ENCODE results near the gene MYOZ3. TPM values are rescaled to one million over a fixed set of nuclear protein-coding genes. Genes with fewer than 3 reads are reported as not detected.

The MYOZ3 gene
- total and polyA plus RNA-seq, 12 donors = 0.91 to 12.2 (median 5.6) TPM

DNA sequence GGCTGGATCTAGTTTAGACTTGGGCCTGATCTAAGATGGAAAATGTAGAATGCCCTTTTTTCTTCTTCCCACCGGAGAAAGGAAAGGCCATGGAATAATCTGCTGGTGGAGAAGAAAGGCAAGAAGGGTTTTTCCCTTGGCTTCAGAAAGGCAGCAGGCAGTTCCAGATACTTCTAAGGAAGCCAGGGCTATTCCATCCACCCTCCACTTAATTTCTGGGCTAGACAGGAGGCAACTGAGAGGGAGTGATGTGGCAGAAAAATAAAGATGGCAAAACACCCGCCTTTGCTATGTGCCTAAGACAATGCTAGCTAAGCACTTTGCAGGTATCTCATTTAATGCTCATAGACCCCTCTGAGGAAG, 9.9 kb downstream of the MYOZ3 start:
- Histone ChIP-seq H3K27me3 (peaks cover 0 to 21% (median 0%) of the 10 kb centered on the region in 7 donors), H3K4me3 (peak overlapping the region in 2 of 10 donors; percentile 67), H3K4me1 (peaks cover 13 to 49% (median 41%) of the 10 kb centered on the region in 9 donors), H3K27ac (peak overlapping the region in 3 of 10 donors; percentile 82 to 90 (median 82)), H3K36me3 (no peaks in the 10 kb centered on the region), H3K9me3 (no peaks in the 10 kb centered on the region)
- intact Hi-C loops (cut with DNase I) = no loop called here
- WGBS, 2 donors = 63 to 68% methylated on average over 2 of the region's 2 CpGs
- TF ChIP-seq, protein P1, sequence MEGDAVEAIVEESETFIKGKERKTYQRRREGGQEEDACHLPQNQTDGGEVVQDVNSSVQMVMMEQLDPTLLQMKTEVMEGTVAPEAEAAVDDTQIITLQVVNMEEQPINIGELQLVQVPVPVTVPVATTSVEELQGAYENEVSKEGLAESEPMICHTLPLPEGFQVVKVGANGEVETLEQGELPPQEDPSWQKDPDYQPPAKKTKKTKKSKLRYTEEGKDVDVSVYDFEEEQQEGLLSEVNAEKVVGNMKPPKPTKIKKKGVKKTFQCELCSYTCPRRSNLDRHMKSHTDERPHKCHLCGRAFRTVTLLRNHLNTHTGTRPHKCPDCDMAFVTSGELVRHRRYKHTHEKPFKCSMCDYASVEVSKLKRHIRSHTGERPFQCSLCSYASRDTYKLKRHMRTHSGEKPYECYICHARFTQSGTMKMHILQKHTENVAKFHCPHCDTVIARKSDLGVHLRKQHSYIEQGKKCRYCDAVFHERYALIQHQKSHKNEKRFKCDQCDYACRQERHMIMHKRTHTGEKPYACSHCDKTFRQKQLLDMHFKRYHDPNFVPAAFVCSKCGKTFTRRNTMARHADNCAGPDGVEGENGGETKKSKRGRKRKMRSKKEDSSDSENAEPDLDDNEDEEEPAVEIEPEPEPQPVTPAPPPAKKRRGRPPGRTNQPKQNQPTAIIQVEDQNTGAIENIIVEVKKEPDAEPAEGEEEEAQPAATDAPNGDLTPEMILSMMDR (IDR thresholded peaks at IDR 0.05) = no peak
- no peak for ATAC-seq
- no peak for DNase-seq

DNA sequence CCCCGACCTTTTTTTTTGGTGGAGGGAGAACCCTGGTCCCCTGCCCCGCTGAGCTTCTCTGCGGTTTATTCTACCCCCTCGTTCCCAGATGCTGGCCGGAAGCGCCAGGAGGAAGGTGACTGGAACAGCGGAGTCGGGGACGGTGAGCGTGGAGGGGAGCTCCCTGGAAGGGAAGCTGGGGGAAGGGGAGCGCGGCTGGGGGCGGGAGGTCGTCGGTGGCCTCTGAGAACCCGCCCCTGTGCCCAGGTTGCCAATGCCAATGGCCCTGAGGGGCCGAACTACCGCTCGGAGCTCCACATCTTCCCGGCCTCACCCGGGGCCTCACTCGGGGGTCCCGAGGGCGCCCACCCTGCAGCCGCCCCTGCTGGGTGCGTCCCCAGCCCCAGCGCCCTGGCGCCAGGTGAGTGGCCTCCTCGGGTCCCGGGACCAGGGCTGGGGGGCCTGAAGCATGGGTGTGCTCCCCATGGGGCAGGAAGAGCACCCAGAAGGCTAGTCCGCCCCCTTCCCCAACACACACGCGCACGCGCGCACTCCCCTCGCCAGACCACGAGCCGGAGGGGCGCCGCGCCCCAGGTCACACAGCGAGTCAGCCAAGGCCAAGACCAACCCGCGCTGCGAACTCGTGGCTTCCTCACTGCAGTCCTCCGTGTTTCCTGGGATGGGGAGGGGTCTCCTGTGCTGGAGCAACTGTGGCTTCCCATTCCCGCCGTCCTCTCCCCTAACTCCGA, 10.6 kb downstream of the MYOZ3 start:
- ATAC-seq = peak in 7 of 8 donors; percentile 16 to 52 (median 37)
- Histone ChIP-seq H3K27ac (peak overlapping the region in 9 of 10 donors; percentile 29 to 90 (median 81)), H3K4me1 (peaks cover 13 to 49% (median 41%) of the 10 kb centered on the region in 9 donors)

DNA sequence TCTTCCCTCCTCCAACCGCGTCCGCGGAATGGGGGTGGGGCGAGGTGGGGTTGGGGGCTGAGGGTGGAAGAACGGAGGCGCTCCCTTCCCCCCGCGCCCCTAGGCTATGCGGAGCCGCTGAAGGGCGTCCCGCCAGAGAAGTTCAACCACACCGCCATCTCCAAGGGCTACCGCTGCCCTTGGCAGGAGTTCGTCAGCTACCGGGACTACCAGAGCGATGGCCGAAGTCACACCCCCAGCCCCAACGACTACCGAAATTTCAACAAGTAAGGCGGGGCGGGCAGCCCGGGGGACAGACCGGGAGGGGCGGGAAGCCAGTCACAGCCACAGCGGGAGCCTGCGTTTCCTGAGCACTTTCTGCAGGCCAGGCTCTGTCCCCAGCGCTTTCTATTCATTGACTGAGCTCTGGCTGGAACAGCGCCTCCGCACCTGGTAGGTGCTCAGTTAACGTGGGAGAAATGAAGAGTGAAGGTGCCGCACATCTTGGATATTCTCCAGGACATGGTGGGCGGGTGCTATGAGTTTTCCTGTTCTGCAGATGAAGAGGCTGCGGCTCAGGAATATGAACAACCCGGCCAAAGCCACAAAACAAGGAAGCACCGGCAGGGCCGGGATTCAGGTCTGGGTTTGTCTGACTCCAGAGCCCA, 11.3 kb downstream of the MYOZ3 start:
- Histone ChIP-seq H3K9me3 (no peaks in the 10 kb centered on the region), H3K27ac (peak overlapping the region in 9 of 10 donors; percentile 29 to 90 (median 81)), H3K4me3 (peak overlapping the region; percentile 33 to 67 (median 59)), H3K36me3 (peaks cover 0 to 3% (median 0%) of the 10 kb centered on the region in 9 donors), H3K27me3 (peaks cover 0 to 21% (median 0%) of the 10 kb centered on the region in 7 donors), H3K4me1 (peaks cover 13 to 49% (median 41%) of the 10 kb centered on the region in 9 donors)
- DNase-seq (peak; percentile 59 to 61), ATAC-seq (peak; percentile 37 to 75 (median 70))
- TF ChIP-seq, protein P1 (IDR thresholded peaks at IDR 0.05) = peak in 1 of 9 donors; percentile 9
- intact Hi-C loops (cut with DNase I) = no loop called here
- WGBS, 2 donors = 4% methylated on average over 38 of the region's 38 CpGs

More for the DNA sequence above, 10.6 kb downstream of the MYOZ3 start:
- H3K36me3 ChIP-seq = no peaks in the 10 kb centered on the region
- peak in 1 of 2 donors; percentile 25 for DNase-seq
- H3K27me3 ChIP-seq = peaks cover 0 to 21% (median 0%) of the 10 kb centered on the region in 7 donors
- H3K4me3 ChIP-seq = peak overlapping the region; percentile 33 to 67 (median 59)
- no peaks in the 10 kb centered on the region for H3K9me3 ChIP-seq
- intact Hi-C loops (cut with DNase I) = no loop called here
- TF ChIP-seq, protein P1 (IDR thresholded peaks at IDR 0.05) = no peak
- 4 to 7% methylated on average over 50 to 51 of the region's 51 CpGs for WGBS, 2 donors

DNA sequence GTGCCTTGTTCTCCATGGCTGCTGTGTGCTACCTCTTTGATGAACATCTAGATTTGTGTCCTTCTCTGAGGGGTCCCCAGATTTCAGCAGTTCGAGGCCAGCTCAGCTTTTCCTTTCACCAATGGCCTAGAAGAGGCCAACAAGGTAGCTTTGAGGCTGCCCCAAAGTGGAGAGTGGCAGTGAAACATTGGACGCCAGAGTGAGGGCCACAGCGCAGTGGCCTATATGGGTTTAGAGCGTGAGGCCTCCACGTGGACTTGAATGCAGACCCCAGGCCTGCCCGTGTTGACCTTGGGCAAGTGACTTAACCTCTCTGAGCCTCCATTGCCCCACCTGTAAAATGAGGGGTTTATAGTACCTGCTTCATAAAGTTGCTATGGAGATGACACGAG, 11.8 kb downstream of the MYOZ3 start:
- intact Hi-C loops (cut with DNase I) = no loop called here
- whole genome bisulfite sequencing, 2 donors = 78 to 79% methylated on average over 7 of the region's 7 CpGs
- DNase-seq (no peak), ATAC-seq (no peak)
- TF ChIP-seq, protein P1 (IDR thresholded peaks at IDR 0.05) = no peak
- H3K4me1 ChIP-seq = peaks cover 13 to 49% (median 41%) of the 10 kb centered on the region in 9 donors
- H3K36me3 ChIP-seq = peaks cover 0 to 8% (median 0%) of the 10 kb centered on the region in 9 donors
- peaks cover 0 to 21% (median 0%) of the 10 kb centered on the region in 7 donors for H3K27me3 ChIP-seq
- H3K4me3 ChIP-seq = peak overlapping the region in 9 of 10 donors; percentile 42 to 67 (median 59)
- no peaks in the 10 kb centered on the region for H3K9me3 ChIP-seq
- peak overlapping the region in 9 of 10 donors; percentile 29 to 90 (median 81) for H3K27ac ChIP-seq
